ENCODE data around the gene UBA6.
"Not testable (repeated sequence)": the region's sequence is repeated elsewhere in the genome, so short reads cannot be mapped to it uniquely, and the experiment has no call there.

UBA6 gene

GRCh38 chr4:67700738-67701516 lies at the start of gene UBA6:
UBA6 (minus strand) TSS chr4:67701155; CDS start chr4:67701119, 36 bp downstream.
- peak; percentile 81 for DNase-seq (ENCODE audit: low read depth)

GRCh38 chr4:67750691-67751090 lies 49.7 kb upstream of the UBA6 start:
- DNase-seq (ENCODE audit: low read depth) = no peak

GRCh38 chr4:67749286-67749685 lies 48.3 kb upstream of the UBA6 start:
- no peak for DNase-seq (ENCODE audit: low read depth)

- no peak for DNase-seq (ENCODE audit: low read depth)
Observed at GRCh38 chr4:67746797-67747495, 46.0 kb upstream of the UBA6 start.

- DNase-seq (ENCODE audit: low read depth) = no peak
Observed at GRCh38 chr4:67744561-67745283, 43.8 kb upstream of the UBA6 start.

GRCh38 chr4:67743194-67743593 lies 42.2 kb upstream of the UBA6 start:
- DNase-seq (ENCODE audit: low read depth) = no peak

GRCh38 chr4:67736262-67736661 lies 35.3 kb upstream of the UBA6 start:
- DNase-seq (ENCODE audit: low read depth) = no peak

GRCh38 chr4:67735325-67735724 lies 34.4 kb upstream of the UBA6 start:
- DNase-seq (ENCODE audit: low read depth) = no peak

- DNase-seq (ENCODE audit: low read depth) = not testable (repeated sequence)
Observed at GRCh38 chr4:67730511-67730910, 29.6 kb upstream of the UBA6 start.

- no peak for DNase-seq (ENCODE audit: low read depth)
Observed at GRCh38 chr4:67727124-67727850, 26.3 kb upstream of the UBA6 start.

- no peak for DNase-seq (ENCODE audit: low read depth)
Observed at GRCh38 chr4:67725981-67726380, 25.0 kb upstream of the UBA6 start.

- no peak for DNase-seq (ENCODE audit: low read depth)
Observed at GRCh38 chr4:67725132-67725531, 24.2 kb upstream of the UBA6 start.

- no peak for DNase-seq (ENCODE audit: low read depth)
Observed at GRCh38 chr4:67723949-67724348, 23.0 kb upstream of the UBA6 start.

- DNase-seq (ENCODE audit: low read depth) = no peak
Observed at GRCh38 chr4:67723341-67723740, 22.4 kb upstream of the UBA6 start.

- DNase-seq (ENCODE audit: low read depth) = peak; percentile 49
Observed at GRCh38 chr4:67721770-67722597, 21.0 kb upstream of the UBA6 start.

GRCh38 chr4:67721315-67721769 lies 20.4 kb upstream of the UBA6 start:
- DNase-seq (ENCODE audit: low read depth) = no peak

GRCh38 chr4:67719953-67720617 lies 19.1 kb upstream of the UBA6 start:
- DNase-seq (ENCODE audit: low read depth) = no peak

- no peak for DNase-seq (ENCODE audit: low read depth)
Observed at GRCh38 chr4:67718848-67719247, 17.9 kb upstream of the UBA6 start.

- DNase-seq (ENCODE audit: low read depth) = no peak
Observed at GRCh38 chr4:67717586-67717985, 16.6 kb upstream of the UBA6 start.

- DNase-seq (ENCODE audit: low read depth) = no peak
Observed at GRCh38 chr4:67714955-67715354, 14.0 kb upstream of the UBA6 start.

GRCh38 chr4:67714248-67714583 lies 13.3 kb upstream of the UBA6 start:
- no peak for DNase-seq (ENCODE audit: low read depth)

All from HS-5 (cell line).